ENCODE measurements around the gene RAI14.

Gene RAI14

GRCh38 chr5:34656001-34656699, at the start of gene RAI14:
TSS of gene RAI14 (plus strand) at chr5:34656328. CDS start at chr5:34686920, 30,592 bp downstream.
- peak within 1 kb of the TSS; percentile 92 for H3K4me3 Mint-ChIP-seq
- peak within 1 kb of the TSS; percentile 73 for H3K27ac Mint-ChIP-seq
- H3K27me3 Mint-ChIP-seq: peaks cover 21% of the 10 kb centered on the region
- peaks cover 26% of the 10 kb centered on the region for H3K4me1 Mint-ChIP-seq
- H3K9me3 Mint-ChIP-seq: no peaks in the 10 kb centered on the region
- H3K36me3 Mint-ChIP-seq: no peaks in the 10 kb centered on the region

DNA sequence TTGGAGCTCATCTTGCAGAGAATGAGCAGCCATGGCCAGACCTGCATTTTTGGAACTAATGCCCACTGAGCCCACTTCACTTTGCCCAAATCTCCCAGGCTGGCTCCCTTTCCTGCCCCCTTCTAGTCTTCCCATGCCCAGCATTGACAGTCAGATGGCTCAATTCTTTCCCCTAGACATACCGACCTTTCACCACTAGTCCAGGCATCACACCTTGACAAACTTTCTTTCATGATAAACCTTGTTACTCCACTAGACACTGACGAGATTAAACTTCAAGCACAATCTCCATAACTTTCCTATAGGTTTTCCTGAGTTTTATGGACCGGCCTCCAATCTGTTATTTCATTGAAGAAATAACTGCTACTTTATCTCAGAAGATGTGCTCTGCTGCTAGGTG, 47.8 kb upstream of the RAI14 start:
- Mint-ChIP-seq H3K4me3 (no peak overlapping the region), H3K27me3 (peaks cover 2% of the 10 kb centered on the region), H3K36me3 (no peaks in the 10 kb centered on the region), H3K9me3 (no peaks in the 10 kb centered on the region), H3K4me1 (no peaks in the 10 kb centered on the region), H3K27ac (no peak overlapping the region)

DNA sequence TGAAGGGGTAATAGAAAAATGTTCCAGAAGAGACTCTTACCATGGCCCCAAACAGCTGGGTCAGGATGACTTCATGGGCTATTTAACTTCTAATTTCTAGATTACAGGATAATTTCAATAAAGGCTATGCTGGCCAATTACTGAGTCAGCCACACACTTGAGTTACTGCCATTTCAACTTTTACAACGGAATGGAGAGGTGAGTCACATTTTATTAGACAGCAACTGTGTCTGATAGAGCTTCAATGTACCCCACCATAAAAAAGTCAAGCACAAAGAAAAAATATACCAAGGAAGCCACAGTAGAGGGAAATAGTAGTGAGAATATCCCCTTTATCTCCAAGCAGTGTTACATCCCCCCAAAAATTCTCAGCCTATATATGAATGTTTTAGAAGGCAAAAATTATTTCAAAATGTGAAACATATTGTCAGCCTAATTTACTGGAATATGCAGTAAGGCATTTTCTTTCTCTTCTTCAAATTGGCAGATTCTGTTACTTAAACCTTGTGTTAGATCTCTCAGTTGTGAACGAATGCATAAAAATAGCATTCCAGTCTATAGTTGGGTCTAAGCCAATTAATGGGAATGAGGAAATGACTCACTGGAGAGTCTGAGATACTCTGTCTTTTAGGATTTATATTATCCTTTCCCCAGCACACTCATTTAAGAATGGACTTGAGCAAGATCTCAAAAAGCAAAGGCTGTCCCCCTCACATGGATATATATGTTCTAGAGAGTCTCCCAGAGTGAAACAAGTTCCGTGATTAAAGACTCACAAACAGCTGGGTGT, 47.1 kb upstream of the RAI14 start:
- Mint-ChIP-seq H3K27me3 (peaks cover 2% of the 10 kb centered on the region), H3K9me3 (no peaks in the 10 kb centered on the region), H3K4me1 (no peaks in the 10 kb centered on the region), H3K27ac (no peak overlapping the region), H3K4me3 (no peak overlapping the region), H3K36me3 (no peaks in the 10 kb centered on the region)

- no peaks in the 10 kb centered on the region for H3K4me1 Mint-ChIP-seq
- no peaks in the 10 kb centered on the region for H3K36me3 Mint-ChIP-seq
- no peaks in the 10 kb centered on the region for H3K9me3 Mint-ChIP-seq
- H3K27me3 Mint-ChIP-seq: peaks cover 3% of the 10 kb centered on the region
- no peak overlapping the region for H3K4me3 Mint-ChIP-seq
- H3K27ac Mint-ChIP-seq: no peak overlapping the region
These were observed 46.1 kb upstream of the RAI14 start for GRCh38 chr5:34609951-34610441.

DNA sequence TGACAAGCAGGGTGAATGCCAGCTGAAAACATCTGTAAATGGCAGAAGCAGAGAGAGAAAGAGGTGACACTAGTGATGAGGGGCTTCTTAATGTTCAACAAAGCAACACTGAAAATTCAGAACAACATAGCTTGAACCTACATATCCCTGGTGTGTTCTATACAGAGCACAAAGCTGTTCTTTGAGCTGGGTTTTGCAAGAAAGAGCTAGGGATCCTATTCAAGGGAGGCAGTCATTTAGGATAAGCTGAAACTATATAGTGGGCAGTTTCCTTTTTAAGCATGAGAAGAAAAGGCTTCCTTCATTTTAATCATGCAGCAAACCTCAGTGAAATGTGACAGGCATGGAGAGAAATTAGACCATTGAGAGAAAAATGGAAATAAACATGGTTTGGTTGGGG, 45.6 kb upstream of the RAI14 start:
- H3K9me3 Mint-ChIP-seq: no peaks in the 10 kb centered on the region
- no peaks in the 10 kb centered on the region for H3K4me1 Mint-ChIP-seq
- no peaks in the 10 kb centered on the region for H3K36me3 Mint-ChIP-seq
- no peak overlapping the region for H3K4me3 Mint-ChIP-seq
- no peak overlapping the region for H3K27ac Mint-ChIP-seq
- peaks cover 3% of the 10 kb centered on the region for H3K27me3 Mint-ChIP-seq

- H3K4me3 Mint-ChIP-seq: no peak overlapping the region
- no peaks in the 10 kb centered on the region for H3K4me1 Mint-ChIP-seq
- peaks cover 5% of the 10 kb centered on the region for H3K27me3 Mint-ChIP-seq
- H3K27ac Mint-ChIP-seq: no peak overlapping the region
- no peaks in the 10 kb centered on the region for H3K9me3 Mint-ChIP-seq
- H3K36me3 Mint-ChIP-seq: no peaks in the 10 kb centered on the region
These were observed 44.4 kb upstream of the RAI14 start for GRCh38 chr5:34611464-34612415.

DNA sequence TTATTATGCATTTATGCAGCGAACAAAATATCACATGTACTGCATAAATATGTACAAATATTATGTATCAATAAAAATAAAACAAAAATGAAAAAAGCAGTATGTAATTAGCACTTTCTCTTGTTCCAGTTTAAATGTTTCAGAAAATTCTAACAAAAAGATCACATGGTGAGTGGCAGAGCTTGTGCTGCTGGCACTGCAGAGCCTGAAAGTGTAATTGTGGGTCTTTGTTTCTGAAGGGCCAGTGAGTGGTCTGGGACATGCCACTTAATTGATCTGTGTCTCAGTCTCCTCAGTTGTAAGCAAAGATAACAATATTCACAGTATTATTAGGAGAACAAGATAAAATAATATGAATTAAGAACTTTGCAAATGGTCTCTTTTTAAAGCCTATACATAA, 39.5 kb upstream of the RAI14 start:
- Mint-ChIP-seq H3K4me1 (no peaks in the 10 kb centered on the region), H3K36me3 (no peaks in the 10 kb centered on the region), H3K9me3 (no peaks in the 10 kb centered on the region), H3K27me3 (peaks cover 8% of the 10 kb centered on the region), H3K27ac (no peak overlapping the region), H3K4me3 (no peak overlapping the region)

DNA sequence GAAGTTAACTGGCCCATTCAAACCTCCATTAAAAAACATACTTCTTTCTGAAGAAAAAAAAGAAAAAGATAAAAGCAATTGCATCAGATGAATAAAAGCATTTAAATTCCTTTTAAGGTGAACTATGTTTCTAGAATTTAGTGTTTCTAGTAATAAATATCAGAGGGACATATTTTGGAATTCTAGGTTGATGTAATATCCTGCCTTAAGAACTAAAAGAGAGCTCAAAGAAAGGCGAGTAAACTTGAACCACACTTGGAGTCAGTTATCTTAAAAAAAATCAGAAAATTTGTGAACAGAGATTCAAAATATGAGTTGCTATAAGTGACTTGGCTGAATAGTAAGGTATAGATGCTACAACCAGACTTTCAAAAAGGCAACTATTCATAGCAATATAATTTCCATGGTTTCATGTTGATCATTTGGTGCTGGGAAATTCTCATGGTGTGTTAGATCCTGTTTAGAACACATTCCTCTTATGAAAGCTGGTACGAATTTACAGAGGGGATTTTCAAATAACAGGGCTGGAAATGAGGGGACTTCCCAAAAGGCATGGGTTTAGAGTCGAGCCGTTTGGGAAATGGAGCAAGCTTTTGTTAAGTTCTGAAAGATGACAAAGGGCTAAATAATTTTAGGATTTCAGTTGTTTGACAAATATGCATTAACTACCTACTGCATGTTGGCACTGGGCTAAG, 37.6 kb upstream of the RAI14 start:
- Mint-ChIP-seq H3K9me3 (no peaks in the 10 kb centered on the region), H3K4me3 (no peak overlapping the region), H3K27ac (no peak overlapping the region), H3K4me1 (no peaks in the 10 kb centered on the region), H3K36me3 (no peaks in the 10 kb centered on the region), H3K27me3 (peaks cover 8% of the 10 kb centered on the region)

- Mint-ChIP-seq H3K4me1 (no peaks in the 10 kb centered on the region), H3K27me3 (peaks cover 7% of the 10 kb centered on the region), H3K36me3 (no peaks in the 10 kb centered on the region), H3K4me3 (no peak overlapping the region), H3K27ac (no peak overlapping the region), H3K9me3 (no peaks in the 10 kb centered on the region)
These were observed 35.9 kb upstream of the RAI14 start for GRCh38 chr5:34620185-34620584.

GRCh38 chr5:34621277-34622097, 34.6 kb upstream of the RAI14 start:
- H3K27me3 Mint-ChIP-seq: peaks cover 5% of the 10 kb centered on the region
- H3K27ac Mint-ChIP-seq: peak overlapping the region; percentile 75
- H3K9me3 Mint-ChIP-seq: no peaks in the 10 kb centered on the region
- no peaks in the 10 kb centered on the region for H3K4me1 Mint-ChIP-seq
- no peak overlapping the region for H3K4me3 Mint-ChIP-seq
- no peaks in the 10 kb centered on the region for H3K36me3 Mint-ChIP-seq

DNA sequence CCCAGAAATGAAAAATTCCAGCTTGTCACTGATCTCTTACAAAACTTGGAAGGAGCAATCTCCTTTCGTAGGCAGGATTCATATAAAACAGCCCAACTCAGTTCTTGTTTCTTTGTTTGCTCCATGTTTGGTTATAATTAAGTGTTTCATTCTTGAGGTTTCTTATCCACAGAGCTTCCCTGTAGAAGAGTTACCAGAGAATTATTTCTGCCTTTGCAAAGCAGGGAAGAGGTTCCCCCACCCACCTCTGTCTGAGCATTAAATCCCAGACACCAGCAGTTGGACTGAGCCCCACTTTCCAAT, 34.1 kb upstream of the RAI14 start:
- Mint-ChIP-seq H3K27me3 (peaks cover 5% of the 10 kb centered on the region), H3K9me3 (no peaks in the 10 kb centered on the region), H3K27ac (peak overlapping the region; percentile 75), H3K4me1 (no peaks in the 10 kb centered on the region), H3K36me3 (no peaks in the 10 kb centered on the region), H3K4me3 (no peak overlapping the region)

DNA sequence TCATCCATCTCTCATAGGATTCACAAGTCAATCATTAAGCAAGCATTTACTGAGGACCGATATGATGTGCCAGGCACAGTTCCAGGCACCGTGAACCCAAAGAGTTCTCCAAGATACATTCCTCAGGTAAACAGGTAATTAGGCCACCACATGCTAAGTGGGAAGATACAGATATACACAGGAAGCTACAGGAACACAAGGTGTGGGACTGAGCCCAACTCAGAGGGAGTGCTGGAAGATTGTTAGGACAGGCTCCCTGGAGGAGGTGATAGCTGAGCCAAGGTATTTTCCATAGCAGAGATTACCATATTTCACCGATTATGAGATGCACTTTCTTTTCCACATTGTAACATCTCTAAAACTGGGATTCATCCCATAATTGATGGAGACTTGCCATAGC, 31.4 kb upstream of the RAI14 start:
- H3K4me1 Mint-ChIP-seq: no peaks in the 10 kb centered on the region
- no peak overlapping the region for H3K27ac Mint-ChIP-seq
- no peak overlapping the region for H3K4me3 Mint-ChIP-seq
- H3K36me3 Mint-ChIP-seq: no peaks in the 10 kb centered on the region
- H3K27me3 Mint-ChIP-seq: peaks cover under 1% of the 10 kb centered on the region
- no peaks in the 10 kb centered on the region for H3K9me3 Mint-ChIP-seq

DNA sequence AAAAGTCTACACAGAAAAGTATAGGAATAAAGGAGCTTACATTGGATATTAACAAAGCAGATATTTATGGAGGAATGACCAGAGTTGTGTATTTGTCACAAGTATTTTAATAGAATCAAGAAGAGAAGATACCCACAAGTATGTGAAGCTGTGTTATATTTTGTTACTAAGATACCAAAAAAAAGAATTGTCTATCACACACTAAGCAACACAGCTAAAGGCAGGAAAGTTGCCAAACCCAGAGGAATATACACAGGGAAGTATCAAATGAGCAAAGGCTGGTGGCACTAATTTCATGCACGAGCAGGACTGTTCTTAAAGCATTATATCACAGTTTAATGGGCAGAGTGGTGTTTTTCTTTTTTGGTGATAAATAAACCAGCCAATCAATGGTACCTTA, 30.9 kb upstream of the RAI14 start:
- no peaks in the 10 kb centered on the region for H3K4me1 Mint-ChIP-seq
- H3K4me3 Mint-ChIP-seq: no peak overlapping the region

GRCh38 chr5:34626036-34626435, 30.1 kb upstream of the RAI14 start:
- H3K9me3 Mint-ChIP-seq: peaks cover 2% of the 10 kb centered on the region
- no peaks in the 10 kb centered on the region for H3K27me3 Mint-ChIP-seq
- H3K4me1 Mint-ChIP-seq: no peaks in the 10 kb centered on the region
- H3K36me3 Mint-ChIP-seq: no peaks in the 10 kb centered on the region
- H3K4me3 Mint-ChIP-seq: no peak overlapping the region
- H3K27ac Mint-ChIP-seq: no peak overlapping the region

More for the DNA sequence above, 30.9 kb upstream of the RAI14 start:
- Mint-ChIP-seq H3K36me3 (no peaks in the 10 kb centered on the region), H3K27ac (no peak overlapping the region), H3K27me3 (no peaks in the 10 kb centered on the region), H3K9me3 (no peaks in the 10 kb centered on the region)
